GM23248 (cell line): Measurements from ENCODE around the gene RNU5D-1.

Experiments
- EZH2 ChIP-seq: fragments of 200-600 bp; sonication (generic); IDR thresholded peaks from 2 replicates; pipeline ENCODE4 v1.6.1; 2018; ENCODE audit warnings: antibody characterized with exemption, mild to moderate bottlenecking; ENCODE audit not compliant: insufficient read depth, poor library complexity, severe bottlenecking
- EZH2phosphoT487 ChIP-seq: fragments of 200-600 bp; sonication (generic); IDR thresholded peaks from 2 replicates; pipeline ENCODE4 v1.6.1; 2018; ENCODE audit warnings: antibody characterized with exemption, moderate library complexity, mild to moderate bottlenecking, low read depth; ENCODE audit not compliant: insufficient read depth

DNA sequence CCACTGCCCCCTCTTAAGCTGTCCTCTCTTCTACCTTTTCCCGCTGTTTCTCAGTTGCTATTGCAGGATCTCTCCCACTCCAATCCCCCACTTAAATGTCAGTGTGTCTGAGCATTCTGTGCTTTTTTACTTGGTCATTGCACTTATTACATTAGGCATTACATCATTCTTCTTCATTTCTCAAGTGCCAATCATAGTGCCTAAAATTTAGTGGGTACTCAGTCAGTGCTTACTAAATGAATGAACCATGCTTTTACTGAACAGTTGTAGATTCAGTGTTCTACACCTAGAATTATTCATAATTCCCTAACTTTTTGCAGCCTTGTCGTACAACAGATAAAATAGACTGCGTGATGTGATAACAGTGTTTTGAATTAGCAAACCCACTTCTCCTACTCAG lies 37.1 kb downstream of the RNU5D-1 start:
- no peak for TF ChIP-seq EZH2
- TF ChIP-seq EZH2phosphoT487 = no peak
